KMS-11 (cell line): ENCODE measurements around the gene NTM.

ENCODE experiments used
- H2AFZ ChIP-seq: fragments of 200-600 bp; sonication (generic); 2 replicates; pipeline ENCODE4 v1.6.1; 2016; ENCODE audit warnings: antibody characterized with exemption, mixed run types, low read depth
- H3K27ac ChIP-seq: fragments of 200-600 bp; sonication (generic); 2 replicates; pipeline ENCODE4 v1.6.1; 2016; ENCODE audit warnings: mild to moderate bottlenecking, mixed run types
- H3K27me3 ChIP-seq: fragments of 200-600 bp; sonication (generic); 2 replicates; pipeline ENCODE4 v1.6.1; 2017; ENCODE audit warnings: mild to moderate bottlenecking, low read depth, mixed run types, moderate library complexity; ENCODE audit not compliant: insufficient read depth
- H3K36me3 ChIP-seq: fragments of 200-600 bp; sonication (generic); 2 replicates; pipeline ENCODE4 v1.6.1; 2017; ENCODE audit warnings: mild to moderate bottlenecking, mixed run types; ENCODE audit not compliant: insufficient read depth
- H3K4me1 ChIP-seq: fragments of 200-600 bp; sonication (generic); 2 replicates; pipeline ENCODE4 v1.6.1; 2016; ENCODE audit warnings: mild to moderate bottlenecking, low read depth, mixed run types; ENCODE audit not compliant: poor library complexity, severe bottlenecking
- H3K4me2 ChIP-seq: fragments of 200-600 bp; sonication (generic); 2 replicates; pipeline ENCODE4 v1.7.0; 2016; ENCODE audit warnings: mild to moderate bottlenecking, mixed run types
- H3K4me3 ChIP-seq: fragments of 200-600 bp; sonication (generic); IDR thresholded peaks from 2 replicates; pipeline ENCODE4 v1.6.1; 2017; ENCODE audit warnings: low read depth, low read length, mixed read lengths; ENCODE audit not compliant: insufficient read depth
- H3K79me2 ChIP-seq: fragments of 200-600 bp; sonication (generic); 2 replicates; pipeline ENCODE4 v1.6.1; 2016; ENCODE audit warnings: low read depth, mixed run types; ENCODE audit not compliant: insufficient read depth
- H3K9ac ChIP-seq: fragments of 200-600 bp; sonication (generic); 2 replicates; pipeline ENCODE4 v1.6.1; 2016; ENCODE audit warnings: mild to moderate bottlenecking, mixed run types
- H4K20me1 ChIP-seq: fragments of 200-600 bp; sonication (generic); 2 replicates; pipeline ENCODE4 v1.6.1; 2016; ENCODE audit warnings: mild to moderate bottlenecking, mixed run types; ENCODE audit not compliant: insufficient read depth
- TF ChIP-seq, protein P1 (sequence below): fragments of 200-600 bp; sonication (generic); conservative IDR thresholded peaks from 2 replicates; pipeline ENCODE4 v1.6.1; 2017; ENCODE audit warnings: low read depth, mild to moderate bottlenecking, antibody characterized with exemption, low read length, moderate library complexity, mixed read lengths

Gene NTM

DNA sequence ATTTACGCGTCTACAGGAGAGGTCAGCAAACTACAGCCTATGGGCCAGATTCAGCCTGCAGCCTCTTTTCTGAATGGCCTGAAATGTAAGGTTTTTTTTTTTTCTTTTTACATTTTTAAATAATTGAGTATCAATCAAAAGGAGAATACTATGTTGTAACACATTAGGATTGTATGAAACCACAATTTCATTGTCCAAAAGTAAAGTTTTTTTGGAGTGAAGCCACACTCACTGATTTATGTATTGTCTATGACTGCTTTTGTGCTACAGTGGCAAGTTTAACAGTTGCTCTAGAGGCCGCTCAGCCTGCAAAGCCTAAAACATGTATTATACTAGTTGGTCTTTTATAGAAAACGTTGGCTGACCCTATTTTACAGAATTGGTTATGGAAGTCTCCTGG is 923.2 kb downstream of the NTM start:
- Histone ChIP-seq H3K4me3 (no peak overlapping the region), H2AFZ (no peak overlapping the region), H3K4me1 (peaks cover 21% of the 10 kb centered on the region), H3K79me2 (no peaks in the 10 kb centered on the region), H3K27ac (no peak overlapping the region), H3K36me3 (no peaks in the 10 kb centered on the region), H3K27me3 (no peaks in the 10 kb centered on the region), H3K9ac (no peak overlapping the region), H4K20me1 (no peaks in the 10 kb centered on the region), H3K4me2 (no peak overlapping the region)
- TF ChIP-seq, protein P1, sequence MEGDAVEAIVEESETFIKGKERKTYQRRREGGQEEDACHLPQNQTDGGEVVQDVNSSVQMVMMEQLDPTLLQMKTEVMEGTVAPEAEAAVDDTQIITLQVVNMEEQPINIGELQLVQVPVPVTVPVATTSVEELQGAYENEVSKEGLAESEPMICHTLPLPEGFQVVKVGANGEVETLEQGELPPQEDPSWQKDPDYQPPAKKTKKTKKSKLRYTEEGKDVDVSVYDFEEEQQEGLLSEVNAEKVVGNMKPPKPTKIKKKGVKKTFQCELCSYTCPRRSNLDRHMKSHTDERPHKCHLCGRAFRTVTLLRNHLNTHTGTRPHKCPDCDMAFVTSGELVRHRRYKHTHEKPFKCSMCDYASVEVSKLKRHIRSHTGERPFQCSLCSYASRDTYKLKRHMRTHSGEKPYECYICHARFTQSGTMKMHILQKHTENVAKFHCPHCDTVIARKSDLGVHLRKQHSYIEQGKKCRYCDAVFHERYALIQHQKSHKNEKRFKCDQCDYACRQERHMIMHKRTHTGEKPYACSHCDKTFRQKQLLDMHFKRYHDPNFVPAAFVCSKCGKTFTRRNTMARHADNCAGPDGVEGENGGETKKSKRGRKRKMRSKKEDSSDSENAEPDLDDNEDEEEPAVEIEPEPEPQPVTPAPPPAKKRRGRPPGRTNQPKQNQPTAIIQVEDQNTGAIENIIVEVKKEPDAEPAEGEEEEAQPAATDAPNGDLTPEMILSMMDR: no peak

DNA sequence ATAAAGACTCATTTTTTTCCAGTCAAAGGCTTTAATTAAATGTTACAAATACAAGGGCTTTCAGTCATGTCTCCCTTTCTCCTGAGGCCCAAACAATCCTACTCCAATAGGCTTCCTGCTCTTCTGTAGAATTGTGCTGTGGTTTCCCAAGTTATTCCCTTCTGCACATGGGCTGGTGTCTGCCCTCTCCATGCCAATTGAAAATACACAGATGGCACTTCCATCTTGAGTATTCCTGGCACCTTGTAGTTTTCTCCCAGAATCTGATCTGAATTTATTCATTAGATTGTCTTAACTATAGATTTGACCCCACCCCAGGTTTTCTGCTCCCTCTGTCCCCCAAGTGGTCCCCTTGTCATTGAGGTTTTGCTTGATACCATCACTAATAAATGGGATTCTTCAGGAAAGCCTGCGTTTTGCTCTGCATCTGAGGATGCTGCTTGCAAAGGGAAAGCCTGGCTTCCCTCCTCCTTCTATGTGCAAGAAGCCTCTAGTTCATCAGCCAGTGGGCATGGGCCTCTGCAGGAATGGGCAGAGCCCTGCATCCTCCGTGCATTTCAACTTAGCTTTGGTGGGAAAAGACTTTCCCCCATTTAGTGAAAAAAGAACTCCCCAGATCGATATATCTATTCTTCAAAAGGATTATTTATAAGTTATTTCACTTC is 926.7 kb downstream of the NTM start:
- Histone ChIP-seq H3K4me1 (no peaks in the 10 kb centered on the region), H3K27ac (no peak overlapping the region), H2AFZ (no peak overlapping the region), H4K20me1 (no peaks in the 10 kb centered on the region), H3K4me2 (no peak overlapping the region), H3K27me3 (no peaks in the 10 kb centered on the region), H3K36me3 (no peaks in the 10 kb centered on the region), H3K9ac (no peak overlapping the region), H3K4me3 (no peak overlapping the region), H3K79me2 (no peaks in the 10 kb centered on the region)
- TF ChIP-seq, protein P1: no peak

DNA sequence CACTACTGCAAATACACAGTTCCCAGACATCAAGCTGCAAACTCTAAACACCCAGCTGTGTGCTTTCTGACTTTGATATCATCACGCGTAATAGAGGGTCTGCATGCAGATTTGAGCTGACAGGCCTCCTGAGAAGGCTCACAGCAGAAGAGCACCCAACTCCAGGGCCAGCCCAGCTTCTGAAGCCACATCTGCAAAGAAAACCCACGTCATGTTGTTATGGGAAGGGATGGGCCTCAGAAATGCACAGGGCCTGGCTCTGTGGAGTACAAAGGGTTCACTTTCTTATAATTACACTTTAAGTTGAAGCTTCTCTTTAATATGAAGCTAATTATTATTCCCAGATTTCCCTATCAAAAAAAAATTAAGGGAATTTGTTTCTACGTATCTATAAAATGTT is 927.9 kb downstream of the NTM start:
- no peaks in the 10 kb centered on the region for H3K79me2 ChIP-seq
- H2AFZ ChIP-seq: no peak overlapping the region
- no peaks in the 10 kb centered on the region for H3K4me1 ChIP-seq
- H3K4me3 ChIP-seq: no peak overlapping the region
- no peaks in the 10 kb centered on the region for H4K20me1 ChIP-seq
- TF ChIP-seq, protein P1: no peak
- no peaks in the 10 kb centered on the region for H3K36me3 ChIP-seq
- no peaks in the 10 kb centered on the region for H3K27me3 ChIP-seq
- no peak overlapping the region for H3K27ac ChIP-seq
- H3K9ac ChIP-seq: no peak overlapping the region
- H3K4me2 ChIP-seq: no peak overlapping the region

DNA sequence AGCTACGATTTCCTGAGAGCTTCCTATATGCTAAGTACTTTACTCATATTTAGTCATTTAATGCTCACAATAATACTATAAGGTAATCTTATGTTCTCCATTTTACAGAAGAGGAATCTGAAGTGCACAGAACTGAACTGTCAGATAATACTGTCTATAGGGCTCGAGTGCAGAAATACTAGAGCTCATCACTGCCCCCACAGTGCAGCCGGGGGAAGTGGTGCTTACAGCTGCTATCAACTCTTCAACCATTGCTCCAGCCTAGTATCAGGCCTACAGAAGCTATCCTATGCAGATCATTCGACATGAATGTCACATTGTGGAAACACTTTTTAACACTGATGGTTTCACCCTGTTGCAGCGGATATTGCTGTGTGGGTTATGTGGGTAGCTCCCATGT is 929.9 kb downstream of the NTM start:
- H3K36me3 ChIP-seq: no peaks in the 10 kb centered on the region
- TF ChIP-seq, protein P1: peak; percentile 42; the same call in 1 of the 2 replicates
- H3K4me1 ChIP-seq: no peaks in the 10 kb centered on the region
- H3K4me3 ChIP-seq: no peak overlapping the region
- no peaks in the 10 kb centered on the region for H4K20me1 ChIP-seq
- H3K27me3 ChIP-seq: no peaks in the 10 kb centered on the region
- no peaks in the 10 kb centered on the region for H3K79me2 ChIP-seq
- H3K9ac ChIP-seq: no peak overlapping the region
- no peak overlapping the region for H3K4me2 ChIP-seq
- no peak overlapping the region for H2AFZ ChIP-seq
- no peak overlapping the region for H3K27ac ChIP-seq
